ENCODE measurements around the gene METTL8.

GRCh38 chr2:171420728-171421563, 12.8 kb downstream of the METTL8 start:
- TF ChIP-seq CTCF (IDR thresholded peaks at IDR 0.05) (no peak), ZFX (IDR thresholded peaks at IDR 0.05; ENCODE audit: borderline replicate concordance) (no peak)

All from 22Rv1 (cell line).